Activated CD4-positive, CD25-positive, alpha-beta regulatory T cell treated with anti-CD3 and anti-CD28 coated beads, Interleukin-2, amount 50 U/mL, for 72 hours (primary cell): Measurements from ENCODE around the gene NPW.
A peak's percentile ranks its signal among the peaks of the same experiment; 100 is the strongest.

Experiments used
- DNase-seq: peaks from one replicate; pipeline ENCODE4 v3.0.0; 2021

Gene NPW

GRCh38 chr16:2019518-2019920, at the start of gene NPW:
TSS of gene NPW (plus strand) at chr16:2019785.
- DNase-seq = no peak

- DNase-seq = peak; percentile 98
These were observed 47.6 kb upstream of the NPW start, which contains the start of gene TBL3 for GRCh38 chr16:1971796-1972489. TSS of gene TBL3 (plus strand) at chr16:1972053. CDS start at chr16:1972165, 112 bp downstream.

GRCh38 chr16:1972490-1972877, 47.1 kb upstream of the NPW start:
- no peak for DNase-seq

- no peak for DNase-seq
These were observed 46.0 kb upstream of the NPW start for GRCh38 chr16:1973461-1974156.

GRCh38 chr16:1974157-1975070, 45.2 kb upstream of the NPW start:
- no peak for DNase-seq

- no peak for DNase-seq
These were observed 44.0 kb upstream of the NPW start for GRCh38 chr16:1975432-1976215.

GRCh38 chr16:1976216-1976520, 43.4 kb upstream of the NPW start:
- DNase-seq = no peak

- DNase-seq = no peak
These were observed 42.4 kb upstream of the NPW start for GRCh38 chr16:1976951-1977874.

GRCh38 chr16:1977875-1978268, 41.7 kb upstream of the NPW start:
- no peak for DNase-seq

GRCh38 chr16:1978476-1979120, 41.0 kb upstream of the NPW start:
- no peak for DNase-seq

GRCh38 chr16:1979271-1980029, 40.1 kb upstream of the NPW start:
- no peak for DNase-seq

GRCh38 chr16:1980030-1980769, 39.4 kb upstream of the NPW start:
- no peak for DNase-seq

- no peak for DNase-seq
These were observed 38.9 kb upstream of the NPW start for GRCh38 chr16:1980770-1981087.

GRCh38 chr16:1981398-1981836, 38.2 kb upstream of the NPW start, which contains the start of gene NOXO1:
TSS of gene NOXO1 (minus strand) at chr16:1981469. CDS start at chr16:1981179, 290 bp downstream.
- no peak for DNase-seq

- no peak for DNase-seq
These were observed 37.6 kb upstream of the NPW start for GRCh38 chr16:1982013-1982433.

- DNase-seq = no peak
These were observed 36.5 kb upstream of the NPW start for GRCh38 chr16:1982991-1983543.

GRCh38 chr16:1983544-1984346, 35.8 kb upstream of the NPW start, which contains the start of gene GFER:
TSS of gene GFER (plus strand) at chr16:1984193. CDS start at chr16:1984219, 26 bp downstream.
- DNase-seq = peak; percentile 80
